PC-9 (cell line): Measurements from ENCODE around the gene VWA7. TPM values are rescaled to one million over a fixed set of nuclear protein-coding genes. Genes with fewer than 3 reads are reported as not detected.

Experiments used
- BruUV-seq: library from RNA; stranded (reverse); fragments of 400-500 nt; replicated peaks from 2 replicates; lab custom pipeline; 2021; lab: Mats Ljungman, UMichigan
- CTCF ChIA-PET: fragments of 300-600 bp; sonication (Branson Sonifier 250); formaldehyde crosslinking; loops from one replicate; lab custom pipeline; 2022; ENCODE audit warnings: antibody characterized with exemption; lab: Charles Lee
- POLR2A ChIA-PET: fragments of 300-600 bp; sonication (Branson Sonifier 250); formaldehyde crosslinking; loops from one replicate; lab custom pipeline; 2022; ENCODE audit warnings: antibody characterized with exemption; ENCODE audit not compliant: unreplicated experiment; lab: Charles Lee
- DNase-seq, 2 experiments: peaks; one replicate each; pipeline versions ENCODE4 v3.0.0 to v3.0.0-alpha.2; 2015 to 2022; ENCODE audit warnings: mixed read lengths in 1 of 2
- H2AFZ ChIP-seq: fragments of 200-600 bp; sonication (generic); 2 replicates; pipeline ENCODE4 v1.8.1; 2017; ENCODE audit warnings: antibody characterized with exemption
- H3F3A ChIP-seq: fragments of 200-600 bp; sonication (generic); 2 replicates; pipeline ENCODE4 v1.8.1; 2017; ENCODE audit warnings: antibody characterized with exemption, mild to moderate bottlenecking, low read depth; ENCODE audit not compliant: insufficient read depth
- H3K27ac ChIP-seq: fragments of 200-600 bp; sonication (generic); 2 replicates; pipeline ENCODE4 v1.6.1; 2016; ENCODE audit warnings: mixed run types
- H3K27me3 ChIP-seq: fragments of 200-600 bp; sonication (generic); 2 replicates; pipeline ENCODE4 v1.6.1; 2016; ENCODE audit warnings: low read depth, mixed run types; ENCODE audit not compliant: insufficient read depth
- H3K36me3 ChIP-seq: fragments of 200-600 bp; sonication (generic); 2 replicates; pipeline ENCODE4 v1.6.1; 2016; ENCODE audit warnings: low read depth, mixed run types
- H3K4me1 ChIP-seq: fragments of 200-600 bp; sonication (generic); replicated peaks from 2 replicates; pipeline ENCODE4 v1.6.1; 2016; ENCODE audit warnings: mixed run types; ENCODE audit not compliant: insufficient read depth
- H3K4me2 ChIP-seq: fragments of 200-600 bp; sonication (generic); 2 replicates; pipeline ENCODE4 v1.6.1; 2017; ENCODE audit warnings: mixed run types
- H3K4me3 ChIP-seq: fragments of 200-600 bp; sonication (generic); 2 replicates; pipeline ENCODE4 v1.6.1; 2016; ENCODE audit warnings: mixed run types
- H3K79me2 ChIP-seq: fragments of 200-600 bp; sonication (generic); 2 replicates; pipeline ENCODE4 v1.6.1; 2017; ENCODE audit warnings: low read depth, mixed run types
- H3K9me2 ChIP-seq: fragments of 200-600 bp; sonication (generic); 2 replicates; pipeline ENCODE4 v1.8.1; 2017; ENCODE audit warnings: mild to moderate bottlenecking; ENCODE audit not compliant: insufficient read depth
- H3K9me3 ChIP-seq: fragments of 200-600 bp; sonication (generic); 2 replicates; pipeline ENCODE4 v1.8.1; 2016; ENCODE audit warnings: low read depth; ENCODE audit not compliant: insufficient read depth
- H4K20me1 ChIP-seq: fragments of 200-600 bp; sonication (generic); 2 replicates; pipeline ENCODE4 v1.8.1; 2017; ENCODE audit not compliant: insufficient read depth
- EZH2 ChIP-seq: fragments of 200-600 bp; sonication (generic); IDR thresholded peaks from 2 replicates; pipeline ENCODE4 v1.8.0; 2017; ENCODE audit warnings: antibody characterized with exemption, low read depth
- intact Hi-C: fragments of 100-400 bp; cut with micrococcal nuclease; formaldehyde crosslinking; loops from one replicate; pipeline ENCODE4 v1.10.0; 2022; ENCODE audit not compliant: unreplicated experiment
- total RNA-seq: library from RNA; stranded (reverse); gene quantifications from 2 replicates; pipeline ENCODE4 v1.2.3, GENCODE V29; 2021
- TF ChIP-seq, protein P1 (sequence below): fragments of 200-600 bp; sonication (generic); conservative IDR thresholded peaks from 2 replicates; pipeline ENCODE4 v1.6.1; 2017; ENCODE audit warnings: mixed run types, antibody characterized with exemption, mild to moderate bottlenecking, moderate library complexity

Gene VWA7
- total RNA-seq, 1 experiment from 2014 or later: 6.0 TPM

DNA sequence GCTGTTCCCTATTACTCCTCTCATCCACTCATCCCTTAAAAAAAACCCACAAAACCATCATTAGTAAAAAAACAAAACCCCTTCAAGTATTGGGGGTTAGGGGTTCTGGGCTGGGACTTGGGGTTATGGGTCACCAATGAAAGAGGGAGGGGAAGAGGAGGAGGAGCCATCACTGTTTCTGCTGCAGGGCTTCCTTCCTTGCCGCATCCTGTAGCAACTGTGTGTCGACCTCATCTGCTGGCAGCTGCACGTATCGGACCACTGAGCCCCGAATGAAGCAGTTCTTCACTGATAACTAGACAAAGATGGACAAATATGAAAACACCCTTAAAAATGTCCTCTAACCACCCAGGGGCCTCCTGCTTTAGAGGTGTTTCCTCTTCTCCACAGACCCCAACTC, 20.5 kb upstream of the VWA7 start:
- BruUV-seq: no TSS peak
- no peak overlapping the region for H3K27ac ChIP-seq
- no peak for DNase-seq
- intact Hi-C loops: loop anchor here (2.0 kb wide), 1 partner anchor 17 kb away; the partner anchor contains the start of genes HSPA1A and HSPA1L
- H3K4me3 ChIP-seq: no peak overlapping the region
- CTCF ChIA-PET: no interaction called here
- no peak overlapping the region for H3K4me2 ChIP-seq
- H3K9me3 ChIP-seq: no peaks in the 10 kb centered on the region
- peaks cover 9% of the 10 kb centered on the region; the same call in 1 of the 2 replicates for H3K36me3 ChIP-seq
- no peak overlapping the region for H2AFZ ChIP-seq
- TF ChIP-seq EZH2: no peak
- TF ChIP-seq, protein P1, sequence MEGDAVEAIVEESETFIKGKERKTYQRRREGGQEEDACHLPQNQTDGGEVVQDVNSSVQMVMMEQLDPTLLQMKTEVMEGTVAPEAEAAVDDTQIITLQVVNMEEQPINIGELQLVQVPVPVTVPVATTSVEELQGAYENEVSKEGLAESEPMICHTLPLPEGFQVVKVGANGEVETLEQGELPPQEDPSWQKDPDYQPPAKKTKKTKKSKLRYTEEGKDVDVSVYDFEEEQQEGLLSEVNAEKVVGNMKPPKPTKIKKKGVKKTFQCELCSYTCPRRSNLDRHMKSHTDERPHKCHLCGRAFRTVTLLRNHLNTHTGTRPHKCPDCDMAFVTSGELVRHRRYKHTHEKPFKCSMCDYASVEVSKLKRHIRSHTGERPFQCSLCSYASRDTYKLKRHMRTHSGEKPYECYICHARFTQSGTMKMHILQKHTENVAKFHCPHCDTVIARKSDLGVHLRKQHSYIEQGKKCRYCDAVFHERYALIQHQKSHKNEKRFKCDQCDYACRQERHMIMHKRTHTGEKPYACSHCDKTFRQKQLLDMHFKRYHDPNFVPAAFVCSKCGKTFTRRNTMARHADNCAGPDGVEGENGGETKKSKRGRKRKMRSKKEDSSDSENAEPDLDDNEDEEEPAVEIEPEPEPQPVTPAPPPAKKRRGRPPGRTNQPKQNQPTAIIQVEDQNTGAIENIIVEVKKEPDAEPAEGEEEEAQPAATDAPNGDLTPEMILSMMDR: no peak
- no peaks in the 10 kb centered on the region for H3K9me2 ChIP-seq
- peaks cover 53% of the 10 kb centered on the region for H3F3A ChIP-seq
- no peaks in the 10 kb centered on the region for H4K20me1 ChIP-seq
- peaks cover 26% of the 10 kb centered on the region for H3K79me2 ChIP-seq
- POLR2A ChIA-PET: no interaction called here
- no peaks in the 10 kb centered on the region for H3K27me3 ChIP-seq
- peaks cover 18% of the 10 kb centered on the region for H3K4me1 ChIP-seq

DNA sequence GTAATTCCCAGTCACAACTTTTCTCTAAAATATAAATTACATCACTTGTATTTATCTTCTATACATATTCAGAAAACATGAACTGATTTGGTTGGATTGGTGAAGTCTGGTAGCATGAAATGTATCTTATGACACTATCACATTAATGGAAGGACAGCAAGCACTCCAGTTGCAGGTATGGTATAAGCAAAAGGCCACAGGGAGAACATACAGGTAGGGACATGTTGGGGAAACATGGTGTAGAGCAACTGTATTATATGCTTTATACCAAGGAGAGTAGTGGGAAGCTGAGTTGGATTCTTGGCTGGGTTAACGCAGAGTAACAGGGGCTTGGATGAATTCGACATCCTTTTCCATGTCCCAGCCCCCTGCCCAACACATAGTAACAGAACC, 19.9 kb upstream of the VWA7 start:
- Histone ChIP-seq H3K27ac (no peak overlapping the region), H2AFZ (no peak overlapping the region), H3K4me2 (no peak overlapping the region), H3K9me2 (no peaks in the 10 kb centered on the region), H3K4me3 (no peak overlapping the region), H3K9me3 (no peaks in the 10 kb centered on the region), H3K79me2 (peaks cover 32% of the 10 kb centered on the region), H3K4me1 (peaks cover 24% of the 10 kb centered on the region), H3K27me3 (no peaks in the 10 kb centered on the region), H3F3A (peaks cover 59% of the 10 kb centered on the region), H4K20me1 (no peaks in the 10 kb centered on the region), H3K36me3 (peaks cover 3% of the 10 kb centered on the region; the same call in 1 of the 2 replicates)
- ChIA-PET POLR2A (no interaction called here), CTCF (interaction anchor here (0.6 kb wide), 1 partner anchor 997 kb away, joined by 7 read pairs; no protein-coding TSS in a partner anchor)
- no TSS peak for BruUV-seq
- no peak for TF ChIP-seq EZH2
- TF ChIP-seq, protein P1: no peak
- no peak for DNase-seq
- intact Hi-C loops: loop anchor here (1.0 to 2.0 kb wide), 2 partner anchors 18 to 30 kb away; partner anchors contain the start of genes HSPA1A, HSPA1B and HSPA1L

DNA sequence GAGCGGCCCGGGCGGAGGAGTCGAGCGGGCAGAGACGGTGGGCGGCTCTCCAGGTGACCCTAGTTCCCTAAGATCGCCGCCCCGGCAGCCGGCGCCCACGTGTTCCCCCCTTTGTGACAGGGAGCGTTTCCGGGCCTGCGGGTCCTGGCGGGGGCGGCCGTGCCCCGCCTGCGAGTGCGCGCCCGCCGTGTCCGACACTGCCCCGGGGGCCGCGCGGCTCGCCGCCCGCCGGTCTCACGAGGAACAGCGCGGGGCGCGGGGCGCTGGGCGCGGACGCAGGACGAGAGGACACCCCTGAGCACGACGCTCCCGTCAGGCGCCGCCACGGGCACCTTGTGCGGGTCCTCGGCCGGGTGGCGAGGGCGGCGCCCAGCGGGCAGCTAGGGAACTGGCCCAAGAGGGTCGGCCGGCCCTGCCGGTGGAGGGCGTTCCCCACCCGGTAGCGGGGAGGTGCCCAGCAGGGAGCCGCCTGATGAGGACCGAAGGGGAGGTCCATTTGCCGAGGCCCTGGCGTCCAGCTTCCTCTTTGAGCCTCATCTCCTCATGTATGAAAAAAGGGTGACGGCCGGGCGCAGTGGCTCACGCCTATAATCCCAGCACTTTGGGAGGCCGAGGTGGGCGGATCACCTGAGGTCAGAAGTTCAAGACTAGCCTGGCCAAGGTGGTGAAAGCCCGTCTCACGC, 18.6 kb upstream of the VWA7 start, which contains the start of gene VARS1:
TSS of gene VARS1 (minus strand) at position 137 of the 683 bp plus-strand sequence. CDS start 535 bp downstream, outside the sequence.
- Histone ChIP-seq H3K9me3 (no peaks in the 10 kb centered on the region), H3K27me3 (no peaks in the 10 kb centered on the region), H4K20me1 (no peaks in the 10 kb centered on the region), H3K9me2 (no peaks in the 10 kb centered on the region), H3K36me3 (peaks cover 4% of the 10 kb centered on the region; the same call in 1 of the 2 replicates), H2AFZ (peak within 1 kb of the TSS; percentile 89), H3K4me3 (peak within 1 kb of the TSS; percentile 86), H3K4me1 (peaks cover 28% of the 10 kb centered on the region), H3K4me2 (peak within 1 kb of the TSS; percentile 96), H3K79me2 (peaks cover 42% of the 10 kb centered on the region), H3K27ac (peak within 1 kb of the TSS; percentile 78), H3F3A (peaks cover 57% of the 10 kb centered on the region)
- TF ChIP-seq EZH2: no peak
- TF ChIP-seq, protein P1: peak; percentile 73
- POLR2A ChIA-PET: interaction anchor here (0.6 to 1.3 kb wide), 6 partner anchors 11 to 243 kb away, joined by 3 to 42 read pairs (median 4); partner anchors contain the start of genes HSPA1A, HSPA1B, HSPA1L and LSM2
- no TSS peak for BruUV-seq
- CTCF ChIA-PET: interaction anchor here (0.6 to 1.1 kb wide), 6 partner anchors 11 to 97 kb away, joined by 3 to 7 read pairs (median 6); partner anchors contain the start of gene LSM2
- DNase-seq: peak; percentile 89 to 96
- intact Hi-C loops: loop anchor here (1.0 to 2.0 kb wide), 3 partner anchors 19 to 32 kb away; partner anchors contain the start of genes HSPA1A, HSPA1B, HSPA1L and VWA7
